ENCODE data around the gene STRIP2. TPM values are rescaled to one million over a fixed set of nuclear protein-coding genes. Genes with fewer than 3 reads are reported as not detected.
"Not testable (repeated sequence)": the region's sequence is repeated elsewhere in the genome, so short reads cannot be mapped to it uniquely, and the experiment has no call there.

The STRIP2 gene
- total RNA-seq, 5 donors from 2014 or later (not counting 1 experiment from before 2014, with no cell fraction given), result 0.39 to 0.47 (median 0.42) TPM

- WGBS (ENCODE audit: insufficient coverage), result 98% methylated on average over 8 of the region's 27 CpGs
- H3K9me3 Mint-ChIP-seq; ATAC-seq (replicated peaks in 1 of 4); H3K4me3 Mint-ChIP-seq; H3K27ac ChIP-seq (ENCODE audit: low read length); H3K27me3 Mint-ChIP-seq; H3K9me3 ChIP-seq; DNase-seq; CTCF ChIA-PET; H3K4me1 Mint-ChIP-seq; H3K4me1 ChIP-seq (ENCODE audit: control insufficient read depth in 1 of 2, extremely low read depth in 1 of 2, insufficient read depth in 2 of 2, low read length in 2 of 2); H3K4me3 ChIP-seq (ENCODE audit: control insufficient read depth in 1 of 2, extremely low read depth in 1 of 2, low read length in 1 of 2); H3K36me3 Mint-ChIP-seq; H3K27me3 ChIP-seq (replicated peaks in 1 of 2; ENCODE audit: control insufficient read depth in 2 of 2, extremely low read depth in 1 of 2, insufficient read depth in 2 of 2, low read length in 1 of 2); H3K27ac Mint-ChIP-seq; H3K36me3 ChIP-seq (ENCODE audit: control insufficient read depth in 2 of 2, extremely low read depth in 1 of 2, insufficient read depth in 1 of 2, low read length in 1 of 2): not testable (repeated sequence)
- POLR2A ChIA-PET, result interaction anchor here in 1 of 2 donors (0.6 kb wide), 1 partner anchor 1903 kb away, joined by 3 read pairs; no protein-coding TSS in a partner anchor
Observed at GRCh38 chr7:129475931-129476330, 41.7 kb downstream of the STRIP2 start.

DNA sequence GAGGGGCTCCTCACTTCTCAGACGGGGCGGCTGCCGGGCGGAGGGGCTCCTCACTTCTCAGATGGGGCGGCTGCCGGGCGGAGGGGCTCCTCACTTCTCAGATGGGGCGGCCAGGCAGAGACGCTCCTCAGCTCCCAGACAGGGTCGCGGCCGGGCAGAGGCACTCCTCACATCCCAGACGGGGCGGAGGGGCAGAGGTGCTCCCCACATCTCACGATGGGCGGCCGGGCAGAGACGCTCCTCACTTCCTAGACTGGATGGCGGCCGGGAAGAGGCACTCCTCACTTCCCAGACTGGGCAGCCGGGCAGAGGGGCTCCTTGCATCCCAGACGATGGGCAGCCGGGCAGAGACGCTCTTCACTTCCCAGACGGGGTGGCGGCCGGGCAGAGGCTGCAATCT is 42.2 kb downstream of the STRIP2 start:
- CTCF ChIA-PET; H3K36me3 ChIP-seq (ENCODE audit: control insufficient read depth in 2 of 2, extremely low read depth in 1 of 2, insufficient read depth in 1 of 2, low read length in 1 of 2); DNase-seq: not testable (repeated sequence)

GRCh38 chr7:129479831-129480230 is 45.6 kb downstream of the STRIP2 start:
- POLR2A ChIA-PET, result interaction anchor here in 1 of 2 donors (0.7 kb wide), 1 partner anchor 343 kb away, joined by 7 read pairs; no protein-coding TSS in a partner anchor
- H3K4me1 ChIP-seq (ENCODE audit: control insufficient read depth in 1 of 2, extremely low read depth in 1 of 2, insufficient read depth in 2 of 2, low read length in 2 of 2), result no peaks in the 10 kb centered on the region
- ATAC-seq (replicated peaks in 1 of 4), result no peak
- no peak for DNase-seq
- no CpG with 5 or more reads among the region's 1 CpG for WGBS (ENCODE audit: insufficient coverage)
- Mint-ChIP-seq H3K27me3 (no peaks in the 10 kb centered on the region), H3K36me3 (no peaks in the 10 kb centered on the region), H3K9me3 (no peaks in the 10 kb centered on the region), H3K27ac (no peak overlapping the region), H3K4me3 (no peak overlapping the region), H3K4me1 (no peaks in the 10 kb centered on the region)
- H3K4me3 ChIP-seq (ENCODE audit: control insufficient read depth in 1 of 2, extremely low read depth in 1 of 2, low read length in 1 of 2), result no peak overlapping the region
- no peaks in the 10 kb centered on the region for H3K27me3 ChIP-seq (replicated peaks in 1 of 2; ENCODE audit: control insufficient read depth in 2 of 2, extremely low read depth in 1 of 2, insufficient read depth in 2 of 2, low read length in 1 of 2)
- CTCF ChIA-PET, result interaction anchor here in 1 of 2 donors (0.6 to 1.1 kb wide), 2 partner anchors 112 to 258 kb away, joined by 3 to 4 read pairs; no protein-coding TSS in a partner anchor
- H3K36me3 ChIP-seq (ENCODE audit: control insufficient read depth in 2 of 2, extremely low read depth in 1 of 2, insufficient read depth in 1 of 2, low read length in 1 of 2), result no peaks in the 10 kb centered on the region
- no peaks in the 10 kb centered on the region for H3K9me3 ChIP-seq
- H3K27ac ChIP-seq (ENCODE audit: low read length), result no peak overlapping the region

More for the DNA sequence above, 42.2 kb downstream of the STRIP2 start:
- H3K9me3 Mint-ChIP-seq; H3K4me3 ChIP-seq (ENCODE audit: control insufficient read depth in 1 of 2, extremely low read depth in 1 of 2, low read length in 1 of 2); H3K4me1 ChIP-seq (ENCODE audit: control insufficient read depth in 1 of 2, extremely low read depth in 1 of 2, insufficient read depth in 2 of 2, low read length in 2 of 2); H3K27me3 ChIP-seq (replicated peaks in 1 of 2; ENCODE audit: control insufficient read depth in 2 of 2, extremely low read depth in 1 of 2, insufficient read depth in 2 of 2, low read length in 1 of 2); H3K4me3 Mint-ChIP-seq; H3K27me3 Mint-ChIP-seq; H3K36me3 Mint-ChIP-seq; H3K9me3 ChIP-seq; H3K27ac ChIP-seq (ENCODE audit: low read length); ATAC-seq (replicated peaks in 1 of 4); H3K4me1 Mint-ChIP-seq; H3K27ac Mint-ChIP-seq: not testable (repeated sequence)
- WGBS (ENCODE audit: insufficient coverage), result 98% methylated on average over 6 of the region's 27 CpGs
- POLR2A ChIA-PET, result interaction anchor here in 1 of 2 donors (0.6 kb wide), 1 partner anchor 1904 kb away, joined by 3 read pairs; no protein-coding TSS in a partner anchor

DNA sequence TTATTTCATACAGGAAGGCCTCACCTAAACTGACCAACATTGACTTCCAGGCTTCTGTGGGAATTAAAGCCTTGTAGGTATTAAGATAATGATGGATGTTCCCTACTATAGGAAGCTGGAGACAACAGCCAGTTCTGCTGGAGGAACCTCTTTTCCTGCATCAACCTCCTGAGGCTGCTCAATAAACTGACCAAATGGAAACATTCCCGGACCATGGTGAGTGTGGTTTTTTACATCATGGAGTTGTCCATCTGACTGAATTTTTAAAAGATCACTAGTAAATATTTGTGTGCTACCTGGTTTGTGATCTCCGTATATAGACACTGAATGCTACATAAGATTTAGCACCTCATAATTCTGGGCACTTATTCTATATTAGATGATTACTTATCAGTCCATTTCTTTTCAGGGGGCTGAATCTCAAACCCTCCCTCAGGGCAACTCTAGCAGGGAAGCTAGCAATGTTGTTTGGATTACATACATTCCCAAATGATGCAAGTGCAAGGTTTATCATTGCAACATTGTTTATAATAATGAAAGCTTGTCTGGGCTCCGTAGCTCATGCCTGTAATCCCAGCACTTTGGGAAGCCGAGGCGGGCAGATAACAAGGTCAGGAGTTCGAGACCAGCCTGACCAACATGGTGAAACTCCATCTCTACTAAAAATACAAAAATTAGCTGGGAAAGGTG is 46.6 kb downstream of the STRIP2 start:
- ChIA-PET CTCF (interaction anchor here in 1 of 2 donors (0.6 kb wide), 2 partner anchors 344 to 531 kb away, joined by 3 to 8 read pairs; no protein-coding TSS in a partner anchor), POLR2A (no interaction called here)
- H3K9me3 ChIP-seq, result no peaks in the 10 kb centered on the region
- no peak overlapping the region for H3K27ac ChIP-seq (ENCODE audit: low read length)
- WGBS (ENCODE audit: insufficient coverage), result 100% methylated on average over 1 of the region's 6 CpGs
- H3K36me3 Mint-ChIP-seq, result no peaks in the 10 kb centered on the region
- DNase-seq (no peak), ATAC-seq (replicated peaks in 1 of 4) (no peak)
- H3K27ac Mint-ChIP-seq, result no peak overlapping the region
- no peaks in the 10 kb centered on the region for H3K27me3 ChIP-seq (replicated peaks in 1 of 2; ENCODE audit: control insufficient read depth in 2 of 2, extremely low read depth in 1 of 2, insufficient read depth in 2 of 2, low read length in 1 of 2)
- H3K4me1 Mint-ChIP-seq, result no peaks in the 10 kb centered on the region
- H3K36me3 ChIP-seq (ENCODE audit: control insufficient read depth in 2 of 2, extremely low read depth in 1 of 2, insufficient read depth in 1 of 2, low read length in 1 of 2), result no peaks in the 10 kb centered on the region
- H3K4me3 Mint-ChIP-seq, result no peak overlapping the region
- H3K9me3 Mint-ChIP-seq, result no peaks in the 10 kb centered on the region
- no peaks in the 10 kb centered on the region for H3K4me1 ChIP-seq (ENCODE audit: control insufficient read depth in 1 of 2, extremely low read depth in 1 of 2, insufficient read depth in 2 of 2, low read length in 2 of 2)
- no peaks in the 10 kb centered on the region for H3K27me3 Mint-ChIP-seq
- no peak overlapping the region for H3K4me3 ChIP-seq (ENCODE audit: control insufficient read depth in 1 of 2, extremely low read depth in 1 of 2, low read length in 1 of 2)

GRCh38 chr7:129481376-129481775 is 47.1 kb downstream of the STRIP2 start:
- POLR2A ChIA-PET; ATAC-seq (replicated peaks in 1 of 4); H3K4me3 ChIP-seq (ENCODE audit: control insufficient read depth in 1 of 2, extremely low read depth in 1 of 2, low read length in 1 of 2); H3K9me3 ChIP-seq; H3K4me1 ChIP-seq (ENCODE audit: control insufficient read depth in 1 of 2, extremely low read depth in 1 of 2, insufficient read depth in 2 of 2, low read length in 2 of 2); H3K9me3 Mint-ChIP-seq; DNase-seq; H3K27me3 ChIP-seq (replicated peaks in 1 of 2; ENCODE audit: control insufficient read depth in 2 of 2, extremely low read depth in 1 of 2, insufficient read depth in 2 of 2, low read length in 1 of 2); H3K27me3 Mint-ChIP-seq; H3K27ac ChIP-seq (ENCODE audit: low read length); H3K4me1 Mint-ChIP-seq; H3K27ac Mint-ChIP-seq; H3K36me3 Mint-ChIP-seq; H3K36me3 ChIP-seq (ENCODE audit: control insufficient read depth in 2 of 2, extremely low read depth in 1 of 2, insufficient read depth in 1 of 2, low read length in 1 of 2); H3K4me3 Mint-ChIP-seq: not testable (repeated sequence)
- WGBS (ENCODE audit: insufficient coverage), result 100% methylated on average over 1 of the region's 6 CpGs
- CTCF ChIA-PET, result interaction anchor here in 1 of 2 donors (0.6 kb wide), 2 partner anchors 344 to 530 kb away, joined by 3 to 8 read pairs; no protein-coding TSS in a partner anchor

GRCh38 chr7:129482781-129483180 is 48.5 kb downstream of the STRIP2 start:
- H3K36me3 ChIP-seq (ENCODE audit: control insufficient read depth in 2 of 2, extremely low read depth in 1 of 2, insufficient read depth in 1 of 2, low read length in 1 of 2), result no peaks in the 10 kb centered on the region
- H3K27me3 ChIP-seq (replicated peaks in 1 of 2; ENCODE audit: control insufficient read depth in 2 of 2, extremely low read depth in 1 of 2, insufficient read depth in 2 of 2, low read length in 1 of 2), result no peaks in the 10 kb centered on the region
- H3K4me1 Mint-ChIP-seq, result no peaks in the 10 kb centered on the region
- ChIA-PET CTCF (interaction anchor here in 1 of 2 donors (0.6 kb wide), 1 partner anchor 341 kb away, joined by 9 read pairs; no protein-coding TSS in a partner anchor), POLR2A (no interaction called here)
- no peaks in the 10 kb centered on the region for H3K36me3 Mint-ChIP-seq
- ATAC-seq (replicated peaks in 1 of 4) (no peak), DNase-seq (no peak)
- H3K27me3 Mint-ChIP-seq, result no peaks in the 10 kb centered on the region
- 90% methylated on average over 2 of the region's 8 CpGs for WGBS (ENCODE audit: insufficient coverage)
- H3K4me1 ChIP-seq (ENCODE audit: control insufficient read depth in 1 of 2, extremely low read depth in 1 of 2, insufficient read depth in 2 of 2, low read length in 2 of 2), result no peaks in the 10 kb centered on the region
- no peak overlapping the region for H3K4me3 ChIP-seq (ENCODE audit: control insufficient read depth in 1 of 2, extremely low read depth in 1 of 2, low read length in 1 of 2)
- H3K27ac ChIP-seq (ENCODE audit: low read length), result no peak overlapping the region
- H3K4me3 Mint-ChIP-seq, result no peak overlapping the region
- no peaks in the 10 kb centered on the region for H3K9me3 ChIP-seq
- H3K9me3 Mint-ChIP-seq, result no peaks in the 10 kb centered on the region
- H3K27ac Mint-ChIP-seq, result no peak overlapping the region

Measured in T-cell (primary cell).